HepG2 (cell line): ENCODE measurements around the gene DNAAF3. TPM values are rescaled to one million over a fixed set of nuclear protein-coding genes. Genes with fewer than 3 reads are reported as not detected.

ENCODE experiments used
- AHR ChIP-seq: IDR thresholded peaks from 2 replicates; pipeline ENCODE4 v1.6.1; 2018; ENCODE audit warnings: missing genetic modification reagents, missing compliant biosample characterization
- ATRX ChIP-seq: sonication (generic); formaldehyde crosslinking; IDR thresholded peaks from 2 replicates; pipeline ENCODE4 v1.4.0; 2020; ENCODE audit warnings: missing genetic modification reagents, borderline replicate concordance
- EHMT2 ChIP-seq: fragments of 200-600 bp; sonication (generic); IDR thresholded peaks from 2 replicates; pipeline ENCODE4 v1.7.0; 2017; ENCODE audit warnings: antibody characterized with exemption, low read depth, low read length, borderline replicate concordance
- EZH2 ChIP-seq: conservative IDR thresholded peaks from 2 replicates; pipeline ENCODE4 v1.6.1; 2012; ENCODE audit warnings: mild to moderate bottlenecking, low read depth, low read length, moderate library complexity
- FOXO1 ChIP-seq: sonication (generic); formaldehyde crosslinking; IDR thresholded peaks from 2 replicates; pipeline ENCODE4 v1.4.0; 2020; ENCODE audit warnings: missing genetic modification reagents
- HNRNPUL1 ChIP-seq: fragments of 200-400 bp; formaldehyde crosslinking; IDR thresholded peaks from 2 replicates; pipeline ENCODE4 v1.6.1; 2017; ENCODE audit warnings: low read depth, mild to moderate bottlenecking, low read length, moderate library complexity
- HOXA3 ChIP-seq: sonication (generic); formaldehyde crosslinking; IDR thresholded peaks from 2 replicates; pipeline ENCODE4 v1.5.0; 2020; ENCODE audit warnings: missing genetic modification reagents
- JUND ChIP-seq: sonication (generic); formaldehyde crosslinking; IDR thresholded peaks from 2 replicates; pipeline ENCODE4 v1.8.0; 2022; ENCODE audit warnings: mild to moderate bottlenecking, missing genetic modification reagents
- KDM2A ChIP-seq: sonication (generic); formaldehyde crosslinking; IDR thresholded peaks from 2 replicates; pipeline ENCODE4 v1.4.0; 2020; ENCODE audit warnings: low read depth, missing genetic modification reagents, borderline replicate concordance
- MEIS1 ChIP-seq: sonication (generic); formaldehyde crosslinking; IDR thresholded peaks from 2 replicates; pipeline ENCODE4 v1.9.0; 2021; ENCODE audit warnings: mild to moderate bottlenecking, missing genetic modification reagents, moderate library complexity, borderline replicate concordance
- PCBP1 ChIP-seq: fragments of 200-400 bp; formaldehyde crosslinking; IDR thresholded peaks from 2 replicates; pipeline ENCODE4 v1.6.1; 2017; ENCODE audit warnings: mild to moderate bottlenecking, low read depth, low read length, borderline replicate concordance
- SAP130 ChIP-seq: IDR thresholded peaks from 2 replicates; pipeline ENCODE4 v1.6.1; 2016; ENCODE audit warnings: low read depth
- SPEN ChIP-seq: sonication (generic); formaldehyde crosslinking; IDR thresholded peaks from 2 replicates; pipeline ENCODE4 v1.5.1; 2020; ENCODE audit warnings: low read depth, mild to moderate bottlenecking, missing genetic modification reagents
- SSRP1 ChIP-seq: IDR thresholded peaks from 2 replicates; pipeline ENCODE4 v1.6.1; 2016; ENCODE audit warnings: control low read depth
- TAF1 ChIP-seq: sonication (generic); formaldehyde crosslinking; IDR thresholded peaks from 2 replicates; pipeline ENCODE4 v1.4.0; 2020; ENCODE audit warnings: missing genetic modification reagents
- TEAD3 ChIP-seq: optimal IDR thresholded peaks from 2 replicates; pipeline ENCODE3; 2016; ENCODE audit warnings: borderline replicate concordance
- YY1 ChIP-seq: IDR thresholded peaks from 2 replicates; pipeline ENCODE4 v1.6.1; 2011; ENCODE audit warnings: low read length, low read depth, moderate library complexity, mild to moderate bottlenecking; ENCODE audit not compliant: insufficient read depth, insufficient replicate concordance
- ZKSCAN5 ChIP-seq: sonication (generic); formaldehyde crosslinking; IDR thresholded peaks from 2 replicates; pipeline ENCODE4 v1.5.1; 2020; ENCODE audit warnings: mild to moderate bottlenecking, missing genetic modification reagents
- ZNF138 ChIP-seq: sonication (generic); formaldehyde crosslinking; IDR thresholded peaks from 2 replicates; pipeline ENCODE4 v1.5.0; 2020; ENCODE audit warnings: mild to moderate bottlenecking, low read depth, missing genetic modification reagents
- ZNF501 ChIP-seq: sonication (generic); formaldehyde crosslinking; IDR thresholded peaks from 2 replicates; pipeline ENCODE4 v1.5.1; 2020; ENCODE audit warnings: mild to moderate bottlenecking, moderate library complexity, missing genetic modification reagents
- ZNF572 ChIP-seq: sonication (generic); formaldehyde crosslinking; IDR thresholded peaks from 2 replicates; pipeline ENCODE4 v1.5.1; 2020; ENCODE audit warnings: mild to moderate bottlenecking, missing genetic modification reagents
- polyA plus RNA-seq, 8 experiments: library from polyadenylated mRNA; depleted of rRNA in 3 of 8; stranded (reverse) in 7 of 8; unstranded in 1 of 8; fragments of >200 nt; fragmentation: Illumina TruSeq in 4 of 8; extraction: Trizol in 4 of 8; gene quantifications; 2 replicates each; pipeline versions ENCODE4 v1.2.1 to v1.2.3, GENCODE V29; 2011 to 2016; ENCODE audit warnings: low read depth in 4 of 8, missing spikeins in 1 of 8, mixed read lengths in 1 of 8; ENCODE audit not compliant: insufficient read depth in 1 of 8
- total RNA-seq, 5 experiments: library from RNA; depleted of rRNA; stranded (reverse); fragments of >200 nt; fragmentation: Illumina TruSeq; extraction: Trizol; gene quantifications; 2 replicates each; pipeline ENCODE4 v1.2.3, GENCODE V29; 2016; ENCODE audit warnings: low read depth in 1 of 5
- TF ChIP-seq, protein P1 (sequence below): sonication (generic); formaldehyde crosslinking; IDR thresholded peaks from 2 replicates; pipeline ENCODE4 v1.9.0; 2021; ENCODE audit warnings: missing genetic modification reagents, borderline replicate concordance
- TF ChIP-seq, protein P2 (sequence below): sonication (generic); formaldehyde crosslinking; IDR thresholded peaks from 2 replicates; pipeline ENCODE4 v1.8.0; 2022; ENCODE audit warnings: low read depth, missing genetic modification reagents
- TF ChIP-seq, protein P3 (sequence below): IDR thresholded peaks from 2 replicates; pipeline ENCODE4 v1.6.1; 2016; ENCODE audit warnings: low read depth
- TF ChIP-seq, protein P4 (sequence below): sonication (generic); formaldehyde crosslinking; IDR thresholded peaks from 2 replicates; pipeline ENCODE4 v1.5.1; 2020; ENCODE audit warnings: missing genetic modification reagents, mild to moderate bottlenecking, borderline replicate concordance
- TF ChIP-seq, protein P5 (sequence below): fragments of 450-650 bp; IDR thresholded peaks from 2 replicates; pipeline ENCODE4 v1.6.1; 2017

DNAAF3 gene
- total and polyA plus RNA-seq, 2 of the 13 experiments (the other 11 are each of a cell fraction or from before 2014, with no cell fraction given), result 0.30 to 0.40 TPM

DNA sequence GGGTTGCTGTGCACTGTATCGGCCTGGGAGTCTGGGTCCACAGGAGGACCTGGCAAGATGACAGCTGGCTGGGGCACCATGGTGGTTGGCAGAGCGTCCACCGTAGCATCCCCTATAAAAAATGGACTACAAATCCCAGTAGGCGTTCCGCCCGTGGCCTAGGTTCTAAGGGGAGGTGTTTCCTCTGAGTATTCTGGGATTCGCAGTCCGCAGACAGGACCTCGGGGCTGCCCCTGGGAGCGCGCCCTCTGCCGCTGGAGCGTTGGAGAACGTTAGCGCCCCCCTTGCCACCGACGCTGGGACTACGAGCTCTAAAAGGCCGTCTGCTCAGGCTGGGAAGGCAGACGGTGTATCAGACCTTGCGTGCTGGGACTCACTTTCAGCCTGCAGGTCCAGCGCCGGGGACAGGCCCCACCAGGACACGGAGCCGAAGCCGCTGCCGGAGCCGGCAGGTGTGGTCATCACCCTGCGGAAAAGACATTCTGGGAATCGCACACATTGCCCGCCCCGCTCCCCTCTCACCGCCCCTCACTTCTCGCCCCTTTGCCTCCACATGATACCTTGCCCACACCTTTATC is 372 bp downstream of the DNAAF3 start (continued):
- no peak for TF ChIP-seq TAF1 (CRISPR knock-in tag)
- TF ChIP-seq, protein P1, sequence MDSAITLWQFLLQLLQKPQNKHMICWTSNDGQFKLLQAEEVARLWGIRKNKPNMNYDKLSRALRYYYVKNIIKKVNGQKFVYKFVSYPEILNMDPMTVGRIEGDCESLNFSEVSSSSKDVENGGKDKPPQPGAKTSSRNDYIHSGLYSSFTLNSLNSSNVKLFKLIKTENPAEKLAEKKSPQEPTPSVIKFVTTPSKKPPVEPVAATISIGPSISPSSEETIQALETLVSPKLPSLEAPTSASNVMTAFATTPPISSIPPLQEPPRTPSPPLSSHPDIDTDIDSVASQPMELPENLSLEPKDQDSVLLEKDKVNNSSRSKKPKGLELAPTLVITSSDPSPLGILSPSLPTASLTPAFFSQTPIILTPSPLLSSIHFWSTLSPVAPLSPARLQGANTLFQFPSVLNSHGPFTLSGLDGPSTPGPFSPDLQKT (CRISPR knock-in tag), result 0 out of 2 replicates have a peak, but pooled peaks have one; percentile 9
- TF ChIP-seq AHR (CRISPR knock-in tag), result no peak
- no peak for TF ChIP-seq ZNF138 (CRISPR knock-in tag)
- TF ChIP-seq JUND (CRISPR knock-in tag), result no peak
- TF ChIP-seq, protein P2, sequence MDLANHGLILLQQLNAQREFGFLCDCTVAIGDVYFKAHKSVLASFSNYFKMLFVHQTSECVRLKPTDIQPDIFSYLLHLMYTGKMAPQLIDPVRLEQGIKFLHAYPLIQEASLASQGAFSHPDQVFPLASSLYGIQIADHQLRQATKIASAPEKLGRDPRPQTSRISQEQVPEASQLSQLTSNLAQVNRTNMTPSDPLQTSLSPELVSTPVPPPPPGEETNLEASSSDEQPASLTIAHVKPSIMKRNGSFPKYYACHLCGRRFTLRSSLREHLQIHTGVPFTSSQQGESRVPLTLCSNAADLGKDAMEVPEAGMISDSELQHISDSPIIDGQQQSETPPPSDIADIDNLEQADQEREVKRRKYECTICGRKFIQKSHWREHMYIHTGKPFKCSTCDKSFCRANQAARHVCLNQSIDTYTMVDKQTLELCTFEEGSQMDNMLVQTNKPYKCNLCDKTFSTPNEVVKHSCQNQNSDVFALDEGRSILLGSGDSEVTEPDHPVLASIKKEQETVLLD (CRISPR knock-in tag), result no peak
- TF ChIP-seq KDM2A (CRISPR knock-in tag), result peak; percentile 80
- TF ChIP-seq, protein P3, sequence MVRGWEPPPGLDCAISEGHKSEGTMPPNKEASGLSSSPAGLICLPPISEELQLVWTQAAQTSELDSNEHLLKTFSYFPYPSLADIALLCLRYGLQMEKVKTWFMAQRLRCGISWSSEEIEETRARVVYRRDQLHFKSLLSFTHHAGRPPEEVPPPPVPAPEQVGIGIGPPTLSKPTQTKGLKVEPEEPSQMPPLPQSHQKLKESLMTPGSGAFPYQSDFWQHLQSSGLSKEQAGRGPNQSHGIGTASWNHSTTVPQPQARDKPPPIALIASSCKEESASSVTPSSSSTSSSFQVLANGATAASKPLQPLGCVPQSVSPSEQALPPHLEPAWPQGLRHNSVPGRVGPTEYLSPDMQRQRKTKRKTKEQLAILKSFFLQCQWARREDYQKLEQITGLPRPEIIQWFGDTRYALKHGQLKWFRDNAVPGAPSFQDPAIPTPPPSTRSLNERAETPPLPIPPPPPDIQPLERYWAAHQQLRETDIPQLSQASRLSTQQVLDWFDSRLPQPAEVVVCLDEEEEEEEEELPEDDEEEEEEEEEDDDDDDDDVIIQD (CRISPR knock-in tag), result no peak
- no peak for TF ChIP-seq PCBP1
- TF ChIP-seq MEIS1, result no peak
- TF ChIP-seq, protein P4, sequence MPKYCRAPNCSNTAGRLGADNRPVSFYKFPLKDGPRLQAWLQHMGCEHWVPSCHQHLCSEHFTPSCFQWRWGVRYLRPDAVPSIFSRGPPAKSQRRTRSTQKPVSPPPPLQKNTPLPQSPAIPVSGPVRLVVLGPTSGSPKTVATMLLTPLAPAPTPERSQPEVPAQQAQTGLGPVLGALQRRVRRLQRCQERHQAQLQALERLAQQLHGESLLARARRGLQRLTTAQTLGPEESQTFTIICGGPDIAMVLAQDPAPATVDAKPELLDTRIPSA (CRISPR knock-in tag), result no peak
- peak; percentile 22 for TF ChIP-seq YY1
- TF ChIP-seq, protein P5, sequence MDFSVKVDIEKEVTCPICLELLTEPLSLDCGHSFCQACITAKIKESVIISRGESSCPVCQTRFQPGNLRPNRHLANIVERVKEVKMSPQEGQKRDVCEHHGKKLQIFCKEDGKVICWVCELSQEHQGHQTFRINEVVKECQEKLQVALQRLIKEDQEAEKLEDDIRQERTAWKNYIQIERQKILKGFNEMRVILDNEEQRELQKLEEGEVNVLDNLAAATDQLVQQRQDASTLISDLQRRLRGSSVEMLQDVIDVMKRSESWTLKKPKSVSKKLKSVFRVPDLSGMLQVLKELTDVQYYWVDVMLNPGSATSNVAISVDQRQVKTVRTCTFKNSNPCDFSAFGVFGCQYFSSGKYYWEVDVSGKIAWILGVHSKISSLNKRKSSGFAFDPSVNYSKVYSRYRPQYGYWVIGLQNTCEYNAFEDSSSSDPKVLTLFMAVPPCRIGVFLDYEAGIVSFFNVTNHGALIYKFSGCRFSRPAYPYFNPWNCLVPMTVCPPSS, result no peak
- TF ChIP-seq SSRP1, result no peak
- TF ChIP-seq HOXA3 (CRISPR knock-in tag), result peak; percentile 51; the same call in 1 of the 2 replicates
- no peak for TF ChIP-seq ZNF572 (CRISPR knock-in tag)
- TF ChIP-seq TEAD3 (CRISPR knock-in tag), result peak; percentile 26
- TF ChIP-seq ATRX (CRISPR knock-in tag), result no peak
- no peak for TF ChIP-seq ZKSCAN5 (CRISPR knock-in tag)
- TF ChIP-seq SPEN (CRISPR knock-in tag), result 0 out of 2 replicates have a peak, but pooled peaks have one; percentile 22
- no peak for TF ChIP-seq EZH2
- TF ChIP-seq HNRNPUL1, result no peak
- no peak for TF ChIP-seq EHMT2
- no peak; the same call in 1 of the 2 replicates for TF ChIP-seq FOXO1 (CRISPR knock-in tag)
- no peak for TF ChIP-seq ZNF501 (CRISPR knock-in tag)
- TF ChIP-seq SAP130 (CRISPR knock-in tag), result no peak
